ENCODE results near the gene MLLT6. TPM values are rescaled to one million over a fixed set of nuclear protein-coding genes. Genes with fewer than 3 reads are reported as not detected.

Gene MLLT6
- total and polyA plus RNA-seq, 2 of the 13 experiments (the other 11 are each of a cell fraction or from before 2014, with no cell fraction given), result 50.7 to 69.5 TPM

DNA sequence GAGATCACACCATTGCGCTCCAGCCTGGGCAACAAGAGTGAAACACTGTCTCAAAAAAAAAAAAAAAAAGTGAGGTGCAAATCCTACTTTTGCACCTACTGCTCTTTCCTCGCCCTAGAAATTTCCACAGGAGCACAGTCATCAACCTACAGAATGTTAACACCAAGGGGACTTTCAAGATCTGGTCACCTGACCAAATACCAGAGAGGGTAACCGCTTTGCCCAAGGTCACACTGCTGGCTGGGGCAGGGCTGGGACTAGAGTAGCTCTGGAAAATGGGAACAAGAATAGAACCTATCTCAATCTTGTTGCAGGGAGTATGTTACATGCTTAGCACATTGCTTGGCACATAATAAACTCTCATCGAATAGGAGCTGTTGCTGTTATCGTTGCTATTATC is 6.3 kb upstream of the MLLT6 start (continued):
- TF ChIP-seq, protein P1, sequence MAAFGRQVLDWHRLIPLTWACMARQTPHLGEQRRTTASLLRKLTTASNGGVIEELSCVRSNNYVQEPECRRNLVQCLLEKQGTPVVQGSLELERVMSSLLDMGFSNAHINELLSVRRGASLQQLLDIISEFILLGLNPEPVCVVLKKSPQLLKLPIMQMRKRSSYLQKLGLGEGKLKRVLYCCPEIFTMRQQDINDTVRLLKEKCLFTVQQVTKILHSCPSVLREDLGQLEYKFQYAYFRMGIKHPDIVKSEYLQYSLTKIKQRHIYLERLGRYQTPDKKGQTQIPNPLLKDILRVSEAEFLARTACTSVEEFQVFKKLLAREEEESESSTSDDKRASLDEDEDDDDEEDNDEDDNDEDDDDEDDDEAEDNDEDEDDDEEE (CRISPR knock-in tag; IDR thresholded peaks at IDR 0.05), result peak; percentile 13; the same call in 1 of the 2 replicates

DNA sequence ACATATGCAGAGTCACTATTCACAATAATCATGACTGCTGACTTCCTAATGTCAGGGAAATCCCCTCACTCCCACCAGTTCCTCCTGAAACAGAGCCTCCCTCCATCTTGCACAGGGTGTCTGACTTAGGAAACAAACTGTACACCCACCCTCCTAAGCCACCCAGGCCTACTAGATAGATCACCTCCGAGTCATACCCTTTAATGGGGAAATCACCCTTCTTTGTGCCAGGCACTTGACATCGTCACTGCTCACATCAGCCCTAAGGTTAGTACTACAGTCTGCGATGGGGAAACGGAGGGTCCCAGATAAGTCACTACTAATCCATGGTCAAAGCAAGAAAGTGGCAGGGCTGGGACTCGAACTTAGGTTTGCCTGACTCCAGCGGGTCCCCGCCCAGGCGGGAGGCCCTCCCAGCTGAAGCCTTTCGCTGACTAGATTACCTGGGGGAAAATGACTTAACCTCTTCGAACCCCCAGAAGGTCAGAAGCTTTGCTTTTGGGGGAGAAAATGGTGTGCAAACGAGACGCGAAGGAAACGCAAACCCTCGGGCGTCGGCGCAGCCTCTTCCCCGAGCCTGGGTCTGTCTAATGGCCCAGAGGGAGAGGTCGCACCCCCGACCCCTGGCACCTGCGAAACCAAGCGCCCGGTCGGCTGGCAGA is 3.4 kb upstream of the MLLT6 start:
- peaks cover 4% of the 10 kb centered on the region; the same call in 1 of the 2 replicates for H4K20me1 ChIP-seq (ENCODE audit: insufficient read depth, low read length)
- intact Hi-C loops (cut with micrococcal nuclease; ENCODE audit: unreplicated experiment), result loop anchor here (2.0 kb wide), 1 partner anchor 29 kb away; the partner anchor contains the start of gene CISD3
- H3K27ac ChIP-seq (ENCODE audit: extremely low read length, insufficient read depth, low read length), result peak overlapping the region; percentile 99
- no peaks in the 10 kb centered on the region; a peak in 1 of 5 replicates for H3K27me3 ChIP-seq (ENCODE audit: control insufficient read depth in 1 of 2, insufficient read depth in 2 of 2, low read length in 2 of 2)
- POLR2A ChIA-PET, result interaction anchor here (0.6 to 8.9 kb wide), 28 partner anchors 8 to 994 kb away, joined by 3 to 106 read pairs (median 6); partner anchors contain the start of genes CISD3, CWC25, EPOP and PSMB3
- no peak overlapping the region for H2AFZ ChIP-seq (ENCODE audit: low read length)
- no peaks in the 10 kb centered on the region for H3K9me3 ChIP-seq (ENCODE audit: low read length)
- in situ Hi-C loops (cut with HindIII; ENCODE audit: extremely low pct_ligation_motif_present, low pct_unique_long_range_greater_than_20kb), result no loop called here
- 1% methylated on average over 20 of the region's 25 CpGs for WGBS (ENCODE audit: low lambda C conversion rate)
- H3K9ac ChIP-seq (ENCODE audit: insufficient read depth, low read depth, low read length), result peak overlapping the region; percentile 94
- CTCF ChIA-PET (ENCODE audit: low intra/inter-chr PET ratio, low total read pairs), result no interaction called here
- no TSS peak for BruUV-seq (replicated peaks)
- peaks cover 67% of the 10 kb centered on the region for H3K4me1 ChIP-seq (ENCODE audit: insufficient read depth, low read length)
- H3K4me2 ChIP-seq (ENCODE audit: low read depth, low read length), result peak overlapping the region; percentile 99
- FAIRE-seq (no peak), DNase-seq (ENCODE audit: low spot score) (peak; percentile 49), ATAC-seq (peak; percentile 0)
- no peaks in the 10 kb centered on the region for H3K36me3 ChIP-seq (replicated peaks in 1 of 2; ENCODE audit: control insufficient read depth in 1 of 2, insufficient read depth in 2 of 2, low read length in 2 of 2)
- peak overlapping the region; percentile 60 to 99 (median 62) for H3K4me3 ChIP-seq (replicated peaks in 1 of 3; ENCODE audit: insufficient read depth in 1 of 3, low read depth in 2 of 3, low read length in 3 of 3)
- H3K79me2 ChIP-seq (ENCODE audit: insufficient read depth, low read length), result peaks cover 30% of the 10 kb centered on the region
- TF ChIP-seq GATAD1 (CRISPR knock-in tag; IDR thresholded peaks at IDR 0.05), result no peak
- peak; percentile 16; the same call in 1 of the 2 replicates for TF ChIP-seq ZNF501 (CRISPR knock-in tag; IDR thresholded peaks at IDR 0.05)
- no peak for TF ChIP-seq HNF4G (IDR thresholded peaks at IDR 0.05; ENCODE audit: borderline replicate concordance, low read depth, low read length)
- TF ChIP-seq HNF4G (CRISPR knock-in tag; IDR thresholded peaks at IDR 0.05; ENCODE audit: borderline replicate concordance, low read depth), result no peak
- TF ChIP-seq ZNF724P (CRISPR knock-in tag; IDR thresholded peaks at IDR 0.05; ENCODE audit: borderline replicate concordance), result 0 out of 2 replicates have a peak, but pooled peaks have one; percentile 18
- no peak for TF ChIP-seq ZBTB4 (CRISPR knock-in tag; IDR thresholded peaks at IDR 0.05; ENCODE audit: borderline replicate concordance)
- peak; percentile 39; the same call in 1 of the 2 replicates for TF ChIP-seq NFYB (CRISPR knock-in tag; IDR thresholded peaks at IDR 0.05)
- TF ChIP-seq ELK4 (CRISPR knock-in tag; IDR thresholded peaks at IDR 0.05; ENCODE audit: borderline replicate concordance), result no peak
- TF ChIP-seq, protein P2, sequence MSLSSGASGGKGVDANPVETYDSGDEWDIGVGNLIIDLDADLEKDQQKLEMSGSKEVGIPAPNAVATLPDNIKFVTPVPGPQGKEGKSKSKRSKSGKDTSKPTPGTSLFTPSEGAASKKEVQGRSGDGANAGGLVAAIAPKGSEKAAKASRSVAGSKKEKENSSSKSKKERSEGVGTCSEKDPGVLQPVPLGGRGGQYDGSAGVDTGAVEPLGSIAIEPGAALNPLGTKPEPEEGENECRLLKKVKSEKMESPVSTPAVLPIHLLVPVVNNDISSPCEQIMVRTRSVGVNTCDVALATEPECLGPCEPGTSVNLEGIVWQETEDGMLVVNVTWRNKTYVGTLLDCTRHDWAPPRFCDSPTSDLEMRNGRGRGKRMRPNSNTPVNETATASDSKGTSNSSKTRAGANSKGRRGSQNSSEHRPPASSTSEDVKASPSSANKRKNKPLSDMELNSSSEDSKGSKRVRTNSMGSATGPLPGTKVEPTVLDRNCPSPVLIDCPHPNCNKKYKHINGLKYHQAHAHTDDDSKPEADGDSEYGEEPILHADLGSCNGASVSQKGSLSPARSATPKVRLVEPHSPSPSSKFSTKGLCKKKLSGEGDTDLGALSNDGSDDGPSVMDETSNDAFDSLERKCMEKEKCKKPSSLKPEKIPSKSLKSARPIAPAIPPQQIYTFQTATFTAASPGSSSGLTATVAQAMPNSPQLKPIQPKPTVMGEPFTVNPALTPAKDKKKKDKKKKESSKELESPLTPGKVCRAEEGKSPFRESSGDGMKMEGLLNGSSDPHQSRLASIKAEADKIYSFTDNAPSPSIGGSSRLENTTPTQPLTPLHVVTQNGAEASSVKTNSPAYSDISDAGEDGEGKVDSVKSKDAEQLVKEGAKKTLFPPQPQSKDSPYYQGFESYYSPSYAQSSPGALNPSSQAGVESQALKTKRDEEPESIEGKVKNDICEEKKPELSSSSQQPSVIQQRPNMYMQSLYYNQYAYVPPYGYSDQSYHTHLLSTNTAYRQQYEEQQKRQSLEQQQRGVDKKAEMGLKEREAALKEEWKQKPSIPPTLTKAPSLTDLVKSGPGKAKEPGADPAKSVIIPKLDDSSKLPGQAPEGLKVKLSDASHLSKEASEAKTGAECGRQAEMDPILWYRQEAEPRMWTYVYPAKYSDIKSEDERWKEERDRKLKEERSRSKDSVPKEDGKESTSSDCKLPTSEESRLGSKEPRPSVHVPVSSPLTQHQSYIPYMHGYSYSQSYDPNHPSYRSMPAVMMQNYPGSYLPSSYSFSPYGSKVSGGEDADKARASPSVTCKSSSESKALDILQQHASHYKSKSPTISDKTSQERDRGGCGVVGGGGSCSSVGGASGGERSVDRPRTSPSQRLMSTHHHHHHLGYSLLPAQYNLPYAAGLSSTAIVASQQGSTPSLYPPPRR (CRISPR knock-in tag; IDR thresholded peaks at IDR 0.05; ENCODE audit: borderline replicate concordance), result 0 out of 2 replicates have a peak, but pooled peaks have one; percentile 40

Measured in HepG2 (cell line).